B cell (primary cell): ENCODE measurements around the gene PHF11.

Source experiments
- EZH2 ChIP-seq: IDR thresholded peaks from 2 replicates; pipeline ENCODE4 v1.6.1; 2012; ENCODE audit warnings: borderline replicate concordance, low read depth, mild to moderate bottlenecking, moderate library complexity, low read length; ENCODE audit not compliant: insufficient read depth, poor library complexity, severe bottlenecking
- TF ChIP-seq, protein P1 (sequence below): fragments of 200-600 bp; IDR thresholded peaks from one replicate; pipeline ENCODE4 v1.8.0; 2022; ENCODE audit warnings: antibody characterized with exemption, mild to moderate bottlenecking

DNA sequence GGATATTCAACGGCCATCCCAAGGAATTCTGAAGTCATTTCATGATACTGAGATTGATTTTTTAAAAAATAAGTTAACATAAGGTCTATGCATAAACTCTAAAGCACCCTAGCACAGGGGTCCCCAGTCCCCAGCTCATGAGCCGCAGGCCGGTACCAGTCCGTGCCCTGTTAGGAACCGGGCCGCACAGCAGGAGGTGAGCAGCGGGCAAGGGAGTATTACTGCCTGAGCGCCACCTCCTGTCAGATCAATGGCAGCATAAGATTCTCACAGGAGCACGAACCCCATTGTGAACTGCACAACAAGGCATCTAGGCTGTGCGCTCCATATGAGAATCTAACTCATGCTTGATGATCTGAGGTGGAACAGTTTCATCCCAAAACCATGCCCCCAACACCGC lies 58.6 kb downstream of the PHF11 start:
- TF ChIP-seq, protein P1, sequence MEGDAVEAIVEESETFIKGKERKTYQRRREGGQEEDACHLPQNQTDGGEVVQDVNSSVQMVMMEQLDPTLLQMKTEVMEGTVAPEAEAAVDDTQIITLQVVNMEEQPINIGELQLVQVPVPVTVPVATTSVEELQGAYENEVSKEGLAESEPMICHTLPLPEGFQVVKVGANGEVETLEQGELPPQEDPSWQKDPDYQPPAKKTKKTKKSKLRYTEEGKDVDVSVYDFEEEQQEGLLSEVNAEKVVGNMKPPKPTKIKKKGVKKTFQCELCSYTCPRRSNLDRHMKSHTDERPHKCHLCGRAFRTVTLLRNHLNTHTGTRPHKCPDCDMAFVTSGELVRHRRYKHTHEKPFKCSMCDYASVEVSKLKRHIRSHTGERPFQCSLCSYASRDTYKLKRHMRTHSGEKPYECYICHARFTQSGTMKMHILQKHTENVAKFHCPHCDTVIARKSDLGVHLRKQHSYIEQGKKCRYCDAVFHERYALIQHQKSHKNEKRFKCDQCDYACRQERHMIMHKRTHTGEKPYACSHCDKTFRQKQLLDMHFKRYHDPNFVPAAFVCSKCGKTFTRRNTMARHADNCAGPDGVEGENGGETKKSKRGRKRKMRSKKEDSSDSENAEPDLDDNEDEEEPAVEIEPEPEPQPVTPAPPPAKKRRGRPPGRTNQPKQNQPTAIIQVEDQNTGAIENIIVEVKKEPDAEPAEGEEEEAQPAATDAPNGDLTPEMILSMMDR: no peak
- no peak for TF ChIP-seq EZH2
